Lower lobe of right lung (tissue), 2 donors: ENCODE measurements around the gene PLPP7. TPM values are rescaled to one million over a fixed set of nuclear protein-coding genes. Genes with fewer than 3 reads are reported as not detected.

Experiments
- ATAC-seq, 2 donors: fragments of 200-7000 bp; cut with Tn5 transposase; one replicate each; pipeline ENCODE4 v1.9.1; 2020 to 2022; ENCODE audit warnings: mild to moderate bottlenecking in 2 of 2, moderate library complexity in 2 of 2
- DNase-seq: peaks from one replicate; pipeline ENCODE4 v3.0.0-alpha.2; 2020
- H3K27ac ChIP-seq: fragments of 200-600 bp; one replicate; pipeline ENCODE4 v1.8.0; 2022
- H3K27me3 ChIP-seq: fragments of 200-600 bp; one replicate; pipeline ENCODE4 v1.8.0; 2022; ENCODE audit warnings: low read depth
- H3K36me3 ChIP-seq: fragments of 200-600 bp; one replicate; pipeline ENCODE4 v1.8.0; 2022; ENCODE audit warnings: mild to moderate bottlenecking
- H3K4me1 ChIP-seq: fragments of 200-600 bp; one replicate; pipeline ENCODE4 v1.8.0; 2022
- H3K4me3 ChIP-seq: fragments of 200-600 bp; one replicate; pipeline ENCODE4 v1.8.0; 2022; ENCODE audit warnings: mild to moderate bottlenecking
- H3K9me3 ChIP-seq: fragments of 200-600 bp; one replicate; pipeline ENCODE4 v1.8.0; 2022
- CTCF ChIP-seq: fragments of 200-600 bp; IDR thresholded peaks from one replicate; pipeline ENCODE4 v1.8.0; 2022; ENCODE audit warnings: antibody characterized with exemption, mild to moderate bottlenecking
- intact Hi-C: fragments of 100-400 bp; cut with DNase I; formaldehyde crosslinking; loops from one replicate; pipeline ENCODE4 v1.11.0; 2022
- total RNA-seq: library from RNA; stranded (reverse); fragmentation: NEBNext Ultra II Directional; extraction: Animal tissue kit (Norgen Biotek cat#: 25700); gene quantifications from one replicate; pipeline ENCODE4 v1.2.1, GENCODE V29; 2021
- donor health status: DM: no; HTN: yes; CAD: no; lungs with severe emphysema.

PLPP7 gene
- total RNA-seq, 1 donor from 2014 or later: 1.7 TPM

DNA sequence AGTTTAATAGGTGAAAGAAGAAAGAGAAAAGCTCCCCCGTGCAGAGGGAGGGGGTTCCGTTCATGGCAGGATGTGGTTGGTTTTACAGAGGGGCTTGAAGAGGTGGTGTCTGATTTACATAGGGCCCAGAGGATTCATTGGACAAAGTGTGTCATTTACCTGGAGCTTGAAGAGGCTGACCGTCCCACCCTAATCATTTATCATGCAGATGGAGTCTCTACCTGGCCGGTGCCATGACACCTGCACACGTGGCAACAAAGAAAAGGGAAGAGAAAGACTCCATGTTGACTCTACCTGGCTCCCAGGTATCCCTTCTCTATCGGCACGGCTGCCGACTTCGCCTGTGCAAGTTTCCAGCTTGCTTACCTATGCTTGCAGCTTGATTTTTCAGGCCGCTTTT is 69.0 kb downstream of the PLPP7 start:
- no peaks in the 10 kb centered on the region for H3K36me3 ChIP-seq
- DNase-seq (peak; percentile 4), ATAC-seq (no peak)
- H3K9me3 ChIP-seq: no peaks in the 10 kb centered on the region
- H3K27me3 ChIP-seq: no peaks in the 10 kb centered on the region
- intact Hi-C loops: no loop called here
- H3K27ac ChIP-seq: no peak overlapping the region
- peaks cover 11% of the 10 kb centered on the region for H3K4me1 ChIP-seq
- H3K4me3 ChIP-seq: no peak overlapping the region
- no peak for TF ChIP-seq CTCF

Other genes starting within 250 kb of the PLPP7 start
- 16.0 TPM for gene AIF1L, start 193.2 kb upstream of the PLPP7 start, total RNA-seq
- gene NUP214, start 164.1 kb upstream of the PLPP7 start, total RNA-seq: 61.4 TPM
- gene FAM78A, start 13.2 kb upstream of the PLPP7 start, total RNA-seq: 18.3 TPM
- gene PRRC2B, start 104.4 kb downstream of the PLPP7 start, total RNA-seq: 170 TPM
- gene POMT1, start 213.2 kb downstream of the PLPP7 start, total RNA-seq: 25.9 TPM
- gene UCK1, start 241.5 kb downstream of the PLPP7 start, total RNA-seq: 25.9 TPM